ENCODE results near the gene TAMM41. TPM values are rescaled to one million over a fixed set of nuclear protein-coding genes. Genes with fewer than 3 reads are reported as not detected.

TAMM41 gene
- total RNA-seq, 1 experiment from 2014 or later, result 24.3 TPM

DNA sequence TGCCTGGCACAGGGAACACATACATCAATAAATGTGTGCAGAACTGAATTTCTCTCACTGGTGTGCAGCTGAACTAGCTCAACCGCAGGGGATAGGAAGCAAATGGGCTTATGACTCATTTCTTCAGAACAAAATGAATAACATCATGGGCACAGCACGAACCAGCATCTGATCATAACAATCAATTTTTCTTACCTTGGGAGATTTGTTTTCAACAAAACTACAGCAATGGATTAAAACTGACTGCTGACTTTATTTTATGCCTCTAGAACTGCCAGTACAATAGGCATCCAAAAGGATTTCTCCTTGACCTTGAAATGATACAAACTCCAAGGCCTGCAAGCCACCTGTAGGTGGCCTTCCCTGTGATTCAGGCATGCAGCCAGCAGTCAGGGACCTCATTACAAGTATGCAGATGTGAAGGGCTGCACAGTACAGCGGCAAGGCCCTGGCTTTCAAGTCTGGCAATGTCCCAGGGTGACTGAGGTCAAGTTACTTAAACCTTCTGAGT is 26.1 kb downstream of the TAMM41 start:
- WGBS (ENCODE audit: extremely low coverage, insufficient read length, low lambda C conversion rate), result no CpG with 5 or more reads among the region's 3 CpGs
- no peak overlapping the region for H2BK5ac ChIP-seq (ENCODE audit: insufficient read length, low read length)
- no peak overlapping the region for H4K8ac ChIP-seq (replicated peaks; ENCODE audit: insufficient read length, low read depth, low read length)
- no peak overlapping the region for H2BK12ac ChIP-seq (ENCODE audit: insufficient read length, low read depth, low read length)
- H2BK15ac ChIP-seq (ENCODE audit: low read depth, low read length), result no peak overlapping the region
- Mint-ChIP-seq H3K27me3 (ENCODE audit: low read depth) (no peaks in the 10 kb centered on the region), H3K27ac (no peak overlapping the region), H3K4me3 (no peak overlapping the region), H3K36me3 (ENCODE audit: insufficient read depth in 1 of 3, low read depth in 3 of 3) (peaks cover 2 to 40% (median 27%) of the 10 kb centered on the region in 3 experiments; a peak in 5 of 7 replicates), H3K4me1 (no peaks in the 10 kb centered on the region), H3K9me3 (no peaks in the 10 kb centered on the region)
- no peaks in the 10 kb centered on the region for H3K4me1 ChIP-seq (ENCODE audit: insufficient read depth, low read length)
- no peaks in the 10 kb centered on the region for H4K20me1 ChIP-seq (ENCODE audit: control insufficient read depth, insufficient read depth, insufficient read length)
- no peaks in the 10 kb centered on the region for H3K79me2 ChIP-seq (ENCODE audit: insufficient read depth, low read length)
- H3K4ac ChIP-seq (ENCODE audit: low read depth, low read length), result no peak overlapping the region
- no peak overlapping the region for H3K23ac ChIP-seq (ENCODE audit: insufficient read length, low read depth, low read length)
- no peaks in the 10 kb centered on the region for H3K79me1 ChIP-seq (ENCODE audit: insufficient read depth, low read depth, low read length, poor library complexity, severe bottlenecking)
- H3K14ac ChIP-seq (ENCODE audit: insufficient read depth, low read length), result no peak overlapping the region
- no peak overlapping the region for H3T11ph ChIP-seq (ENCODE audit: low read length)
- H2BK20ac ChIP-seq (ENCODE audit: low read depth, low read length, poor library complexity, severe bottlenecking), result no peak overlapping the region
- no peak overlapping the region for H2BK120ac ChIP-seq (ENCODE audit: low read depth, low read length, poor library complexity, severe bottlenecking)
- no peak overlapping the region for H3K18ac ChIP-seq (ENCODE audit: insufficient read length, low read depth, low read length)
- no peak overlapping the region for H2AK5ac ChIP-seq (ENCODE audit: insufficient read length, low read length)
- TF ChIP-seq, protein P1, sequence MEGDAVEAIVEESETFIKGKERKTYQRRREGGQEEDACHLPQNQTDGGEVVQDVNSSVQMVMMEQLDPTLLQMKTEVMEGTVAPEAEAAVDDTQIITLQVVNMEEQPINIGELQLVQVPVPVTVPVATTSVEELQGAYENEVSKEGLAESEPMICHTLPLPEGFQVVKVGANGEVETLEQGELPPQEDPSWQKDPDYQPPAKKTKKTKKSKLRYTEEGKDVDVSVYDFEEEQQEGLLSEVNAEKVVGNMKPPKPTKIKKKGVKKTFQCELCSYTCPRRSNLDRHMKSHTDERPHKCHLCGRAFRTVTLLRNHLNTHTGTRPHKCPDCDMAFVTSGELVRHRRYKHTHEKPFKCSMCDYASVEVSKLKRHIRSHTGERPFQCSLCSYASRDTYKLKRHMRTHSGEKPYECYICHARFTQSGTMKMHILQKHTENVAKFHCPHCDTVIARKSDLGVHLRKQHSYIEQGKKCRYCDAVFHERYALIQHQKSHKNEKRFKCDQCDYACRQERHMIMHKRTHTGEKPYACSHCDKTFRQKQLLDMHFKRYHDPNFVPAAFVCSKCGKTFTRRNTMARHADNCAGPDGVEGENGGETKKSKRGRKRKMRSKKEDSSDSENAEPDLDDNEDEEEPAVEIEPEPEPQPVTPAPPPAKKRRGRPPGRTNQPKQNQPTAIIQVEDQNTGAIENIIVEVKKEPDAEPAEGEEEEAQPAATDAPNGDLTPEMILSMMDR (conservative IDR thresholded peaks at IDR 0.05), result peak; percentile 31; the same call in 2 of the 3 replicates
- no peak overlapping the region for H4K5ac ChIP-seq (ENCODE audit: insufficient read length, low read depth, low read length)
- H3K9me3 ChIP-seq (ENCODE audit: control insufficient read depth, low read depth, low read length), result no peaks in the 10 kb centered on the region
- H3K4me2 ChIP-seq (ENCODE audit: insufficient read depth, insufficient read length, low read length), result no peak overlapping the region
- no peak overlapping the region for H3K27ac ChIP-seq (ENCODE audit: insufficient read length, low read depth, low read length)
- H3K27me3 ChIP-seq (ENCODE audit: insufficient read depth, low read length), result no peaks in the 10 kb centered on the region
- DNase-seq, result peak; percentile 30
- H4K91ac ChIP-seq (ENCODE audit: insufficient read length, low read depth, low read length), result no peak overlapping the region
- no peaks in the 10 kb centered on the region for H3K23me2 ChIP-seq (ENCODE audit: insufficient read length, low read depth, low read length, poor library complexity, severe bottlenecking)
- H2AFZ ChIP-seq (ENCODE audit: low read length), result no peak overlapping the region
- no peak overlapping the region for H3K9ac ChIP-seq (ENCODE audit: extremely low read depth, insufficient read length, low read length)
- H3K56ac ChIP-seq (ENCODE audit: insufficient read length, low read depth, low read length), result no peak overlapping the region
